ENCODE measurements around the gene CEP55. TPM values are rescaled to one million over a fixed set of nuclear protein-coding genes. Genes with fewer than 3 reads are reported as not detected.

Gene CEP55
- total RNA-seq, 2 donors from 2014 or later = 11.3 to 30.0 TPM

GRCh38 chr10:93454146-93454545, 42.3 kb upstream of the CEP55 start:
- Histone ChIP-seq H3K4me1 (no peaks in the 10 kb centered on the region), H3K4me3 (no peak overlapping the region), H3K27ac (no peak overlapping the region), H3K9ac (ENCODE audit: low read depth in 2 of 2, low read length in 2 of 2) (no peak overlapping the region), H3K36me3 (no peaks in the 10 kb centered on the region), H3K9me3 (no peaks in the 10 kb centered on the region), H3K27me3 (no peaks in the 10 kb centered on the region)
- no peak for TF ChIP-seq CTCF (IDR thresholded peaks at IDR 0.05)
- intact Hi-C loops (cut with DNase I) = no loop called here
- no peak for DNase-seq

GRCh38 chr10:93454736-93455135, 41.7 kb upstream of the CEP55 start:
- no peak for DNase-seq
- Histone ChIP-seq H3K27ac (no peak overlapping the region), H3K9me3 (no peaks in the 10 kb centered on the region), H3K4me1 (peaks cover 5% of the 10 kb centered on the region), H3K36me3 (no peaks in the 10 kb centered on the region), H3K9ac (ENCODE audit: low read depth in 2 of 2, low read length in 2 of 2) (no peak overlapping the region), H3K4me3 (no peak overlapping the region), H3K27me3 (no peaks in the 10 kb centered on the region)
- TF ChIP-seq CTCF (IDR thresholded peaks at IDR 0.05) = no peak
- intact Hi-C loops (cut with DNase I) = no loop called here

- no peak for DNase-seq
- H3K4me3 ChIP-seq = no peak overlapping the region
- TF ChIP-seq CTCF (IDR thresholded peaks at IDR 0.05) = no peak
- H3K9ac ChIP-seq (ENCODE audit: low read depth in 2 of 2, low read length in 2 of 2) = no peak overlapping the region
- no peaks in the 10 kb centered on the region for H3K27me3 ChIP-seq
- intact Hi-C loops (cut with DNase I) = no loop called here
- H3K27ac ChIP-seq = no peak overlapping the region
- H3K4me1 ChIP-seq = peaks cover 5% of the 10 kb centered on the region
- no peaks in the 10 kb centered on the region for H3K36me3 ChIP-seq
- no peaks in the 10 kb centered on the region for H3K9me3 ChIP-seq
Observed at GRCh38 chr10:93456480-93456879, 39.9 kb upstream of the CEP55 start.

- Histone ChIP-seq H3K4me3 (no peak overlapping the region), H3K36me3 (no peaks in the 10 kb centered on the region), H3K4me1 (peaks cover 5% of the 10 kb centered on the region), H3K27me3 (no peaks in the 10 kb centered on the region), H3K9me3 (no peaks in the 10 kb centered on the region), H3K9ac (ENCODE audit: low read depth in 2 of 2, low read length in 2 of 2) (no peak overlapping the region), H3K27ac (no peak overlapping the region)
- no peak for DNase-seq
- intact Hi-C loops (cut with DNase I) = no loop called here
- TF ChIP-seq CTCF (IDR thresholded peaks at IDR 0.05) = no peak
Observed at GRCh38 chr10:93457511-93457910, 38.9 kb upstream of the CEP55 start.

- no peak for DNase-seq
- H3K27me3 ChIP-seq = no peaks in the 10 kb centered on the region
- H3K27ac ChIP-seq = peak overlapping the region; percentile 74
- H3K4me1 ChIP-seq = peaks cover 5% of the 10 kb centered on the region
- no peak overlapping the region for H3K4me3 ChIP-seq
- H3K36me3 ChIP-seq = no peaks in the 10 kb centered on the region
- H3K9me3 ChIP-seq = no peaks in the 10 kb centered on the region
- peak overlapping the region in 1 of 2 donors; percentile 24 for H3K9ac ChIP-seq (ENCODE audit: low read depth in 2 of 2, low read length in 2 of 2)
- intact Hi-C loops (cut with DNase I) = no loop called here
- no peak for TF ChIP-seq CTCF (IDR thresholded peaks at IDR 0.05)
Observed at GRCh38 chr10:93458821-93459257, 37.6 kb upstream of the CEP55 start.

- H3K4me3 ChIP-seq = no peak overlapping the region
- no peak for TF ChIP-seq CTCF (IDR thresholded peaks at IDR 0.05)
Observed at GRCh38 chr10:93459466-93459865, 36.9 kb upstream of the CEP55 start.

More at GRCh38 chr10:93459466-93459865, 36.9 kb upstream of the CEP55 start:
- Histone ChIP-seq H3K9ac (ENCODE audit: low read depth in 2 of 2, low read length in 2 of 2) (peak overlapping the region in 1 of 2 donors; percentile 24), H3K9me3 (no peaks in the 10 kb centered on the region), H3K36me3 (no peaks in the 10 kb centered on the region), H3K27ac (peak overlapping the region; percentile 74), H3K4me1 (peaks cover 5% of the 10 kb centered on the region), H3K27me3 (no peaks in the 10 kb centered on the region)
- intact Hi-C loops (cut with DNase I) = no loop called here
- no peak for DNase-seq
